K562 (cell line): ENCODE data around the gene GATAD2B. TPM values are rescaled to one million over a fixed set of nuclear protein-coding genes. Genes with fewer than 3 reads are reported as not detected.

Experiments
- ATAC-seq: fragments of 200-7000 bp; cut with Tn5 transposase; 3 replicates; pipeline ENCODE4 v1.9.1; 2020; ENCODE audit warnings: moderate library complexity
- BruUV-seq: library from RNA; stranded (reverse); fragments of 400-500 nt; replicated peaks from 2 replicates; lab custom pipeline; 2021; lab: Mats Ljungman, UMichigan
- CTCF ChIA-PET: fragments of 300-600 bp; formaldehyde crosslinking; extraction: SDS; loops from one replicate; lab custom pipeline; 2021; ENCODE audit warnings: low intra/inter-chr PET ratio; lab: Yijun Ruan, JAX
- POLR2A ChIA-PET: fragments of 300-600, 350-650 bp; sonication (Branson Sonifier 250); formaldehyde crosslinking; extraction: SDS; loops from one replicate; lab custom pipeline; 2021; ENCODE audit warnings: antibody characterized with exemption, inconsistent platforms; lab: Yijun Ruan, JAX
- DNase-seq, 4 experiments: peaks; one replicate each; pipeline versions ENCODE4 v3.0.0 to v3.0.0-alpha.2; 2011 to 2018; ENCODE audit warnings: low spot score in 3 of 4, mixed read lengths in 3 of 4; ENCODE audit errors: extremely low read depth in 1 of 4
- FAIRE-seq: peaks from 2 replicates; lab custom pipeline; 2011; peaks lifted over from hg19 to GRCh38; lab: Jason Lieb, UNC
- H2AFZ ChIP-seq: 2 replicates; pipeline ENCODE4 v1.6.0; 2011; ENCODE audit warnings: low read depth, low read length, control low read depth, inconsistent platforms
- H3K27ac ChIP-seq: fragments of 200-600 bp; 3 replicates; pipeline ENCODE4 v1.8.0; 2011; ENCODE audit warnings: low read depth, mild to moderate bottlenecking, control low read depth, inconsistent platforms, low read length, moderate library complexity, mixed read lengths; ENCODE audit errors: extremely low read depth
- H3K27me3 ChIP-seq, 2 experiments: fragments of 300-600 bp in 1 of 2; 2 replicates in 1 of 2; 3 replicates in 1 of 2; pipeline versions ENCODE4 v1.6.0 to v1.8.0; 2011; ENCODE audit warnings: inconsistent platforms in 2 of 2, low read length in 2 of 2, mild to moderate bottlenecking in 1 of 2, mixed read lengths in 1 of 2, moderate library complexity in 1 of 2; ENCODE audit not compliant: control insufficient read depth in 2 of 2, insufficient read depth in 2 of 2
- H3K36me3 ChIP-seq: fragments of 300-600 bp; 3 replicates; pipeline ENCODE4 v1.8.0; 2011; ENCODE audit warnings: mild to moderate bottlenecking, low read length, inconsistent platforms; ENCODE audit not compliant: control insufficient read depth, insufficient read depth
- H3K4me1 ChIP-seq, 2 experiments: fragments of 200-600 bp in 1 of 2; replicated peaks in 1 of 2; 2 replicates in 1 of 2; 3 replicates in 1 of 2; pipeline versions ENCODE4 v1.5.1 to v1.8.0; 2011; ENCODE audit warnings: inconsistent platforms in 2 of 2, low read length in 2 of 2, mild to moderate bottlenecking in 1 of 2, mixed read lengths in 1 of 2, moderate library complexity in 1 of 2; ENCODE audit not compliant: control insufficient read depth in 2 of 2, insufficient read depth in 2 of 2
- H3K4me2 ChIP-seq: 2 replicates; pipeline ENCODE4 v1.6.1; 2011; ENCODE audit warnings: low read length, control low read depth, inconsistent platforms, mixed read lengths; ENCODE audit not compliant: insufficient read depth
- H3K4me3 ChIP-seq: fragments of 200-600 bp; sonication (generic), shearing (Covaris generic); 2 replicates; pipeline ENCODE4 v1.5.1; 2016; ENCODE audit warnings: control low read depth, inconsistent platforms
- H3K79me2 ChIP-seq: fragments of 200-600 bp; 3 replicates; pipeline ENCODE4 v1.8.0; 2011; ENCODE audit warnings: low read length, inconsistent platforms; ENCODE audit not compliant: control insufficient read depth, insufficient read depth
- H3K9ac ChIP-seq, 2 experiments: 2 replicates each; pipeline versions ENCODE4 v1.6.0 to v1.6.1; 2011; ENCODE audit warnings: low read depth in 2 of 2, low read length in 2 of 2, control low read depth in 1 of 2, inconsistent platforms in 1 of 2, mild to moderate bottlenecking in 1 of 2, mixed read lengths in 1 of 2; ENCODE audit not compliant: insufficient read depth in 1 of 2
- H3K9me1 ChIP-seq: one replicate; pipeline ENCODE4 v1.6.0; 2011; ENCODE audit warnings: inconsistent platforms, mild to moderate bottlenecking, low read length, moderate library complexity; ENCODE audit not compliant: control insufficient read depth, insufficient read depth
- H3K9me3 ChIP-seq: replicated peaks from 2 replicates; pipeline ENCODE4 v1.5.1; 2011; ENCODE audit warnings: low read depth, low read length, inconsistent platforms; ENCODE audit not compliant: control insufficient read depth, insufficient read depth
- H4K20me1 ChIP-seq: replicated peaks from 2 replicates; pipeline ENCODE4 v1.6.1; 2011; ENCODE audit warnings: low read length, inconsistent platforms, mixed read lengths; ENCODE audit not compliant: control insufficient read depth, insufficient read depth
- ARID1B ChIP-seq: fragments of 450-650 bp; IDR thresholded peaks from 2 replicates; pipeline ENCODE4 v1.6.1; 2016; ENCODE audit warnings: antibody characterized with exemption, mild to moderate bottlenecking, inconsistent platforms
- FOS ChIP-seq: IDR thresholded peaks from 3 replicates; pipeline ENCODE4 v1.6.1; 2011; ENCODE audit not compliant: insufficient read length; ENCODE audit errors: extremely low read depth
- JUNB ChIP-seq: fragments of 450-650 bp; formaldehyde crosslinking; conservative IDR thresholded peaks from 2 replicates; pipeline ENCODE4 v1.4.0; 2020; ENCODE audit warnings: mild to moderate bottlenecking
- PHB ChIP-seq: fragments of 250-450 bp; sonication (Bioruptor Pico); IDR thresholded peaks from 2 replicates; pipeline ENCODE4 v1.5.0; 2021
- REST ChIP-seq, 2 experiments: fragments of 450-650 bp; formaldehyde crosslinking in 1 of 2; IDR thresholded peaks; 2 replicates each; pipeline versions ENCODE4 v1.4.0 to v1.6.1; 2014 to 2020; ENCODE audit warnings: mild to moderate bottlenecking in 2 of 2, borderline replicate concordance in 1 of 2, low read depth in 1 of 2
- TAL1 ChIP-seq: fragments of 450-650 bp; IDR thresholded peaks from 2 replicates; pipeline ENCODE4 v1.6.1; 2016; ENCODE audit warnings: mild to moderate bottlenecking
- THRA ChIP-seq: fragments of 450-650 bp; IDR thresholded peaks from 2 replicates; pipeline ENCODE4 v1.6.1; 2017; ENCODE audit warnings: mild to moderate bottlenecking, moderate library complexity
- VEZF1 ChIP-seq: fragments of 200-800 bp; sonication (Bioruptor generic); IDR thresholded peaks from 2 replicates; pipeline ENCODE4 v1.6.1; 2017; ENCODE audit warnings: missing genetic modification characterization, missing compliant biosample characterization
- ZNF224 ChIP-seq: sonication (generic); formaldehyde crosslinking; IDR thresholded peaks from 2 replicates; pipeline ENCODE4 v1.8.0; 2022; ENCODE audit warnings: mild to moderate bottlenecking, missing genetic modification reagents
- ZNF282 ChIP-seq: sonication (generic); formaldehyde crosslinking; IDR thresholded peaks from 2 replicates; pipeline ENCODE4 v1.8.1; 2023; ENCODE audit warnings: missing genetic modification reagents
- ZNF324 ChIP-seq: fragments of 250-450 bp; sonication (Bioruptor Pico); IDR thresholded peaks from 2 replicates; pipeline ENCODE4 v1.4.0; 2020; ENCODE audit warnings: mild to moderate bottlenecking
- WGBS: fragments of 100-300 bp; shearing (Covaris generic); methylation state at CpG from one replicate; pipeline ENCODE4 v1.1.6; 2016; ENCODE audit warnings: low coverage, mixed read lengths; ENCODE audit not compliant: insufficient coverage; ENCODE audit errors: missing lambda C conversion rate; 5-methylcytosine and 5-hydroxymethylcytosine counted together
- in situ Hi-C: fragments of 300-500 bp; cut with MboI; formaldehyde crosslinking; loops from 4 replicates; pipeline ENCODE4 v1.15.0; 2018; ENCODE audit warnings: inconsistent platforms, mixed read lengths
- intact Hi-C: fragments of 100-400 bp; cut with micrococcal nuclease; formaldehyde crosslinking; loops from 2 replicates; pipeline ENCODE4 v1.14.2; 2022
- polyA plus RNA-seq, 8 experiments: library from polyadenylated mRNA; depleted of rRNA in 4 of 8; stranded (reverse) in 5 of 8; unstranded in 3 of 8; fragments of >200 nt; fragmentation: Nextera tagmentation in 2 of 8; fragmentation: Illumina TruSeq in 1 of 8; extraction: Ambion mirVana in 2 of 8; extraction: Trizol in 1 of 8; gene quantifications; 2 replicates each; pipeline versions ENCODE4 v1.2.1 to v1.2.3, GENCODE V29; 2011 to 2014; ENCODE audit warnings: inconsistent platforms in 1 of 8, missing spikeins in 1 of 8
- total RNA-seq, 7 experiments: library from RNA; depleted of rRNA in 6 of 7; stranded (reverse); fragments of >200 nt in 6 of 7; fragmentation: Illumina TruSeq in 2 of 7; extraction: Trizol in 2 of 7; gene quantifications; 2 replicates each; pipeline versions ENCODE4 v1.2.1 to v1.2.3, GENCODE V29; 2011 to 2021; ENCODE audit warnings: low replicate concordance in 1 of 7

GATAD2B gene
- total and polyA plus RNA-seq, 9 of the 15 experiments (the other 6 are each of a cell fraction or from before 2014, with no cell fraction given) = 1.5 to 40.2 (median 4.9) TPM

GRCh38 chr1:153849487-153850185 is 73.1 kb downstream of the GATAD2B start:
- Histone ChIP-seq H3K36me3 (peaks cover 17% of the 10 kb centered on the region; the same call in 2 of the 3 replicates), H3K27ac (peak overlapping the region; percentile 31; the same call in 1 of the 3 replicates), H3K4me1 (peaks cover 0 to 4% of the 10 kb centered on the region in 2 experiments; a peak in 1 of 5 replicates), H3K9me3 (no peaks in the 10 kb centered on the region), H3K4me3 (no peak overlapping the region), H3K27me3 (no peaks in the 10 kb centered on the region), H3K9me1 (no peaks in the 10 kb centered on the region), H3K9ac (peak overlapping the region in 1 of 2 experiments; percentile 41; a peak in 1 of 4 replicates), H2AFZ (no peak overlapping the region), H3K79me2 (peaks cover 31% of the 10 kb centered on the region), H3K4me2 (no peak overlapping the region), H4K20me1 (no peaks in the 10 kb centered on the region)
- ChIA-PET CTCF (no interaction called here), POLR2A (interaction anchor here (0.6 to 2.0 kb wide), 8 partner anchors 10 to 39 kb away, joined by 3 to 9 read pairs (median 4); no protein-coding TSS in a partner anchor)
- ATAC-seq (peak; percentile 29; the same call in 1 of the 3 replicates), FAIRE-seq (no peak), DNase-seq (no peak)
- in situ Hi-C loops = no loop called here
- intact Hi-C loops = no loop called here
- WGBS = 57% methylated on average over 5 of the region's 5 CpGs
- no TSS peak for BruUV-seq
- no peak for TF ChIP-seq PHB (CRISPR knock-in tag)
- 0 out of 2 replicates have a peak, but pooled peaks have one; percentile 9 for TF ChIP-seq VEZF1
- no peak for TF ChIP-seq THRA
- no peak for TF ChIP-seq FOS
- no peak for TF ChIP-seq REST (IDR thresholded peaks at IDR 0.05; ENCODE audit: borderline replicate concordance)
- no peak for TF ChIP-seq REST (CRISPR knock-in tag; IDR thresholded peaks at IDR 0.05; ENCODE audit: low read depth)
- no peak for TF ChIP-seq ZNF282 (CRISPR knock-in tag)
- TF ChIP-seq TAL1 = no peak
- no peak for TF ChIP-seq ZNF224 (CRISPR knock-in tag)
- TF ChIP-seq ZNF324 = no peak
- no peak for TF ChIP-seq JUNB (CRISPR knock-in tag)
- 0 out of 2 replicates have a peak, but pooled peaks have one; percentile 7 for TF ChIP-seq ARID1B
